Neural cell (in vitro differentiated cells): ENCODE results near the gene PFKFB3. TPM values are rescaled to one million over a fixed set of nuclear protein-coding genes. Genes with fewer than 3 reads are reported as not detected.
"Not testable (repeated sequence)": the region's sequence is repeated elsewhere in the genome, so short reads cannot be mapped to it uniquely, and the experiment has no call there.

ENCODE experiments used
- H2AFZ ChIP-seq: fragments of 200-600, 300-800 bp; sonication (generic), shearing (Covaris generic); 2 replicates; pipeline ENCODE4 v1.6.0; 2014; ENCODE audit warnings: low read depth, mild to moderate bottlenecking, antibody characterized with exemption, low read length, moderate library complexity
- H3F3A ChIP-seq: fragments of 200-600 bp; shearing (Covaris generic); 2 replicates; pipeline ENCODE4 v1.6.1; 2016; ENCODE audit warnings: mild to moderate bottlenecking, moderate library complexity, mixed read lengths, antibody characterized with exemption, low read length; ENCODE audit not compliant: insufficient read depth, poor library complexity, severe bottlenecking
- H3K27ac ChIP-seq: fragments of 200-600, 300-800 bp; sonication (generic), shearing (Covaris generic); 2 replicates; pipeline ENCODE4 v1.5.1; 2014; ENCODE audit warnings: mild to moderate bottlenecking, low read length, moderate library complexity
- H3K27me3 ChIP-seq: fragments of 300-800, 200-600 bp; sonication (generic), shearing (Covaris generic); 2 replicates; pipeline ENCODE4 v1.6.0; 2014; ENCODE audit warnings: mild to moderate bottlenecking, low read depth, low read length, moderate library complexity; ENCODE audit not compliant: insufficient read depth
- H3K36me3 ChIP-seq: fragments of 300-800, 200-600 bp; sonication (generic), shearing (Covaris generic); 2 replicates; pipeline ENCODE4 v1.5.1; 2014; ENCODE audit warnings: mild to moderate bottlenecking, antibody characterized with exemption, low read length, moderate library complexity; ENCODE audit not compliant: insufficient read depth
- H3K4me2 ChIP-seq: fragments of 300-800, 200-600 bp; sonication (generic), shearing (Covaris generic); 2 replicates; pipeline ENCODE4 v1.6.0; 2014; ENCODE audit warnings: mild to moderate bottlenecking, low read length
- H3K4me3 ChIP-seq: fragments of 300-800, 200-600 bp; sonication (generic), shearing (Covaris generic); 2 replicates; pipeline ENCODE4 v1.5.1; 2014; ENCODE audit warnings: mild to moderate bottlenecking, low read length, moderate library complexity
- H3K79me2 ChIP-seq: fragments of 200-600 bp; shearing (Covaris generic); replicated peaks from 2 replicates; pipeline ENCODE4 v1.6.0; 2014; ENCODE audit warnings: mild to moderate bottlenecking, low read length, moderate library complexity; ENCODE audit not compliant: insufficient read depth
- H3K9ac ChIP-seq: fragments of 300-800, 200-600 bp; sonication (generic), shearing (Covaris generic); 2 replicates; pipeline ENCODE4 v1.6.1; 2016; ENCODE audit warnings: mild to moderate bottlenecking, low read length, mixed read lengths
- H3K9me2 ChIP-seq: fragments of 200-600 bp; shearing (Covaris generic); 2 replicates; pipeline ENCODE4 v1.6.1; 2016; ENCODE audit warnings: mild to moderate bottlenecking, low read length, mixed read lengths; ENCODE audit not compliant: insufficient read depth
- H3K9me3 ChIP-seq: fragments of 200-600, 300-800 bp; sonication (generic), shearing (Covaris generic); 2 replicates; pipeline ENCODE4 v1.6.1; 2016; ENCODE audit warnings: mild to moderate bottlenecking, mixed run types, low read length, moderate library complexity, mixed read lengths
- H4K20me1 ChIP-seq: fragments of 200-600 bp; shearing (Covaris generic); 2 replicates; pipeline ENCODE4 v1.6.1; 2016; ENCODE audit warnings: mild to moderate bottlenecking, mixed run types; ENCODE audit not compliant: insufficient read depth
- EP300 ChIP-seq: fragments of 450-650 bp; conservative IDR thresholded peaks from 2 replicates; pipeline ENCODE4 v1.6.1; 2014; ENCODE audit warnings: antibody characterized with exemption, mild to moderate bottlenecking, moderate library complexity; ENCODE audit not compliant: poor library complexity, severe bottlenecking
- EZH2 ChIP-seq: fragments of 200-600, 300-800 bp; shearing (Covaris generic), sonication (generic); IDR thresholded peaks from 2 replicates; pipeline ENCODE4 v1.6.1; 2014; ENCODE audit warnings: antibody characterized with exemption, low read length, borderline replicate concordance, mild to moderate bottlenecking; ENCODE audit not compliant: insufficient read depth, poor library complexity, severe bottlenecking
- MXI1 ChIP-seq: fragments of 450-650 bp; conservative IDR thresholded peaks from 2 replicates; pipeline ENCODE4 v1.6.1; 2014; ENCODE audit warnings: antibody characterized with exemption, mild to moderate bottlenecking; ENCODE audit not compliant: poor library complexity, severe bottlenecking
- POLR2AphosphoS5 ChIP-seq: IDR thresholded peaks from 2 replicates; pipeline ENCODE4 v1.6.1; 2012
- RAD21 ChIP-seq: fragments of 450-650 bp; conservative IDR thresholded peaks from 2 replicates; pipeline ENCODE4 v1.6.1; 2014; ENCODE audit warnings: antibody characterized with exemption, mild to moderate bottlenecking, moderate library complexity
- SMC3 ChIP-seq: fragments of 450-650 bp; conservative IDR thresholded peaks from 2 replicates; pipeline ENCODE4 v1.6.1; 2014; ENCODE audit warnings: antibody characterized with exemption, mild to moderate bottlenecking, moderate library complexity; ENCODE audit not compliant: poor library complexity
- TAF1 ChIP-seq: IDR thresholded peaks from 2 replicates; pipeline ENCODE4 v1.6.1; 2012; ENCODE audit warnings: low read depth
- polyA plus RNA-seq: library from polyadenylated mRNA; depleted of rRNA; stranded (reverse); fragments of >200 nt; gene quantifications from 2 replicates; pipeline ENCODE4 v1.2.3, GENCODE V29; 2014
- TF ChIP-seq, protein P1 (sequence below): IDR thresholded peaks from 2 replicates; pipeline ENCODE4 v1.6.1; 2012; ENCODE audit warnings: borderline replicate concordance
- TF ChIP-seq, protein P2 (sequence below): fragments of 450-650 bp; IDR thresholded peaks from 2 replicates; pipeline ENCODE4 v1.5.1; 2014; ENCODE audit warnings: antibody characterized with exemption, mild to moderate bottlenecking, moderate library complexity; ENCODE audit not compliant: poor library complexity, severe bottlenecking

PFKFB3 gene
- polyA plus RNA-seq, 1 donor from 2014 or later, result 33.4 TPM

GRCh38 chr10:6165221-6165725, 37.5 kb upstream of the PFKFB3 start:
- H3K4me2 ChIP-seq, result no peak overlapping the region
- no peaks in the 10 kb centered on the region for H4K20me1 ChIP-seq
- H3K4me3 ChIP-seq, result no peak overlapping the region

GRCh38 chr10:6165933-6166332, 36.8 kb upstream of the PFKFB3 start:
- not testable (repeated sequence) for H3K4me3 ChIP-seq, H3K9me2 ChIP-seq, H3K27me3 ChIP-seq, H3K9ac ChIP-seq, H3K27ac ChIP-seq, H4K20me1 ChIP-seq, H3K79me2 ChIP-seq, H3F3A ChIP-seq, H3K4me2 ChIP-seq, H2AFZ ChIP-seq, H3K36me3 ChIP-seq, H3K9me3 ChIP-seq

More at GRCh38 chr10:6165221-6165725, 37.5 kb upstream of the PFKFB3 start:
- Histone ChIP-seq H3K9ac (no peak overlapping the region), H3F3A (no peaks in the 10 kb centered on the region), H3K27ac (no peak overlapping the region), H3K79me2 (no peaks in the 10 kb centered on the region), H3K27me3 (no peaks in the 10 kb centered on the region), H3K36me3 (no peaks in the 10 kb centered on the region), H2AFZ (no peak overlapping the region), H3K9me3 (no peaks in the 10 kb centered on the region), H3K9me2 (no peaks in the 10 kb centered on the region)
- TF ChIP-seq SMC3 (no peak), EZH2 (no peak), MXI1 (no peak), EP300 (no peak), POLR2AphosphoS5 (no peak), TAF1 (no peak), RAD21 (no peak)
- TF ChIP-seq, protein P1, sequence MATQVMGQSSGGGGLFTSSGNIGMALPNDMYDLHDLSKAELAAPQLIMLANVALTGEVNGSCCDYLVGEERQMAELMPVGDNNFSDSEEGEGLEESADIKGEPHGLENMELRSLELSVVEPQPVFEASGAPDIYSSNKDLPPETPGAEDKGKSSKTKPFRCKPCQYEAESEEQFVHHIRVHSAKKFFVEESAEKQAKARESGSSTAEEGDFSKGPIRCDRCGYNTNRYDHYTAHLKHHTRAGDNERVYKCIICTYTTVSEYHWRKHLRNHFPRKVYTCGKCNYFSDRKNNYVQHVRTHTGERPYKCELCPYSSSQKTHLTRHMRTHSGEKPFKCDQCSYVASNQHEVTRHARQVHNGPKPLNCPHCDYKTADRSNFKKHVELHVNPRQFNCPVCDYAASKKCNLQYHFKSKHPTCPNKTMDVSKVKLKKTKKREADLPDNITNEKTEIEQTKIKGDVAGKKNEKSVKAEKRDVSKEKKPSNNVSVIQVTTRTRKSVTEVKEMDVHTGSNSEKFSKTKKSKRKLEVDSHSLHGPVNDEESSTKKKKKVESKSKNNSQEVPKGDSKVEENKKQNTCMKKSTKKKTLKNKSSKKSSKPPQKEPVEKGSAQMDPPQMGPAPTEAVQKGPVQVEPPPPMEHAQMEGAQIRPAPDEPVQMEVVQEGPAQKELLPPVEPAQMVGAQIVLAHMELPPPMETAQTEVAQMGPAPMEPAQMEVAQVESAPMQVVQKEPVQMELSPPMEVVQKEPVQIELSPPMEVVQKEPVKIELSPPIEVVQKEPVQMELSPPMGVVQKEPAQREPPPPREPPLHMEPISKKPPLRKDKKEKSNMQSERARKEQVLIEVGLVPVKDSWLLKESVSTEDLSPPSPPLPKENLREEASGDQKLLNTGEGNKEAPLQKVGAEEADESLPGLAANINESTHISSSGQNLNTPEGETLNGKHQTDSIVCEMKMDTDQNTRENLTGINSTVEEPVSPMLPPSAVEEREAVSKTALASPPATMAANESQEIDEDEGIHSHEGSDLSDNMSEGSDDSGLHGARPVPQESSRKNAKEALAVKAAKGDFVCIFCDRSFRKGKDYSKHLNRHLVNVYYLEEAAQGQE, result no peak
- TF ChIP-seq, protein P2, sequence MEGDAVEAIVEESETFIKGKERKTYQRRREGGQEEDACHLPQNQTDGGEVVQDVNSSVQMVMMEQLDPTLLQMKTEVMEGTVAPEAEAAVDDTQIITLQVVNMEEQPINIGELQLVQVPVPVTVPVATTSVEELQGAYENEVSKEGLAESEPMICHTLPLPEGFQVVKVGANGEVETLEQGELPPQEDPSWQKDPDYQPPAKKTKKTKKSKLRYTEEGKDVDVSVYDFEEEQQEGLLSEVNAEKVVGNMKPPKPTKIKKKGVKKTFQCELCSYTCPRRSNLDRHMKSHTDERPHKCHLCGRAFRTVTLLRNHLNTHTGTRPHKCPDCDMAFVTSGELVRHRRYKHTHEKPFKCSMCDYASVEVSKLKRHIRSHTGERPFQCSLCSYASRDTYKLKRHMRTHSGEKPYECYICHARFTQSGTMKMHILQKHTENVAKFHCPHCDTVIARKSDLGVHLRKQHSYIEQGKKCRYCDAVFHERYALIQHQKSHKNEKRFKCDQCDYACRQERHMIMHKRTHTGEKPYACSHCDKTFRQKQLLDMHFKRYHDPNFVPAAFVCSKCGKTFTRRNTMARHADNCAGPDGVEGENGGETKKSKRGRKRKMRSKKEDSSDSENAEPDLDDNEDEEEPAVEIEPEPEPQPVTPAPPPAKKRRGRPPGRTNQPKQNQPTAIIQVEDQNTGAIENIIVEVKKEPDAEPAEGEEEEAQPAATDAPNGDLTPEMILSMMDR, result no peak

DNA sequence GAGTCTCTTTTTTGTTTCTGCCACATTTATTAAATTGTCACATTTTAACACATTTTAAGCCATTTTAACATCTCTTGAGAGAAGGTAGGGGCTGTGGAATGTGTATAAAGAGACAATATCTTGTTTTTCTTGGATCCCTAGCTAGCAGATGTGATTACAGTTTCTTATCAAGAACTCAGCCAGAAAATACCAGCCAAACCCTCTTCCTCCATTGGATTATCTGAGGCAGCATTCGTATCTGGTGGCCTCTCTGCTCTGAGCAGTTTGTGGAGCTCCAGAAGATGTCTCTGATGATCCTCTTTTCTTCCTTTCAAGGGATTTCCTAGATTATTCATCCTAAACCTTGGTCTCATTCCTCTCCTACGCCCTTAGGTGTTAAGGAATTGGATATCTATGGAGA, 35.3 kb upstream of the PFKFB3 start:
- no peak overlapping the region for H3K27ac ChIP-seq

More for the DNA sequence above, 35.3 kb upstream of the PFKFB3 start:
- H3K4me3 ChIP-seq, result no peak overlapping the region
- H3F3A ChIP-seq, result no peaks in the 10 kb centered on the region
- no peaks in the 10 kb centered on the region for H3K9me3 ChIP-seq
- no peaks in the 10 kb centered on the region for H3K27me3 ChIP-seq
- H3K4me2 ChIP-seq, result no peak overlapping the region
- H3K79me2 ChIP-seq, result no peaks in the 10 kb centered on the region
- TF ChIP-seq SMC3, result no peak
- TF ChIP-seq RAD21, result no peak
- TF ChIP-seq, protein P1, result no peak
- TF ChIP-seq MXI1, result no peak
- TF ChIP-seq POLR2AphosphoS5, result no peak
- TF ChIP-seq, protein P2, result no peak
- no peak for TF ChIP-seq EP300
- no peak for TF ChIP-seq TAF1
- no peak for TF ChIP-seq EZH2
- H2AFZ ChIP-seq, result no peak overlapping the region
- H3K9ac ChIP-seq, result no peak overlapping the region
- H4K20me1 ChIP-seq, result no peaks in the 10 kb centered on the region
- no peaks in the 10 kb centered on the region for H3K36me3 ChIP-seq
- no peaks in the 10 kb centered on the region for H3K9me2 ChIP-seq
